CD14-positive monocyte (primary cell): ENCODE results near the gene MYO5B. TPM values are rescaled to one million over a fixed set of nuclear protein-coding genes. Genes with fewer than 3 reads are reported as not detected.

Experiments
- DNase-seq, 3 donors: peaks; one replicate each; pipeline ENCODE4 v3.0.0-alpha.2; 2011 to 2022
- H2AFZ ChIP-seq: 2 replicates; pipeline ENCODE4 v1.6.0; 2012; ENCODE audit warnings: mild to moderate bottlenecking, low read depth, low read length, inconsistent platforms; ENCODE audit not compliant: insufficient read depth, poor library complexity, severe bottlenecking
- H3K27ac ChIP-seq, 2 donors: 1 replicate in 1 of 2; 2 replicates in 1 of 2; pipeline ENCODE4 v1.5.1; 2012 to 2013; ENCODE audit warnings: low read length in 2 of 2, control low read depth in 1 of 2, inconsistent platforms in 1 of 2, low read depth in 1 of 2, mild to moderate bottlenecking in 1 of 2
- H3K27me3 ChIP-seq, 2 donors: one replicate each; pipeline versions ENCODE4 v1.6.0 to v1.6.1; 2011 to 2013; ENCODE audit warnings: low read length in 2 of 2; ENCODE audit not compliant: control insufficient read depth in 2 of 2, insufficient read depth in 2 of 2
- H3K36me3 ChIP-seq, 2 donors: replicated peaks in 1 of 2; 1 replicate in 1 of 2; 2 replicates in 1 of 2; pipeline versions ENCODE4 v1.5.1 to v1.6.1; 2012 to 2013; ENCODE audit warnings: low read length in 2 of 2, control low read depth in 1 of 2, inconsistent platforms in 1 of 2, mild to moderate bottlenecking in 1 of 2; ENCODE audit not compliant: insufficient read depth in 2 of 2, control insufficient read depth in 1 of 2
- H3K4me1 ChIP-seq, 2 donors: 1 replicate in 1 of 2; 2 replicates in 1 of 2; pipeline versions ENCODE4 v1.5.1 to v1.6.1; 2012 to 2013; ENCODE audit warnings: low read length in 2 of 2, control low read depth in 1 of 2, inconsistent platforms in 1 of 2, mild to moderate bottlenecking in 1 of 2, moderate library complexity in 1 of 2; ENCODE audit not compliant: insufficient read depth in 2 of 2, control insufficient read depth in 1 of 2
- H3K4me2 ChIP-seq: replicated peaks from 2 replicates; pipeline ENCODE3; 2012; ENCODE audit warnings: low read length, moderate library complexity, mild to moderate bottlenecking; ENCODE audit not compliant: poor library complexity, severe bottlenecking; ENCODE audit errors: extremely low read depth
- H3K4me3 ChIP-seq, 3 experiments: fragments of 200-600 bp in 1 of 3; sonication (generic) in 1 of 3; replicated peaks in 1 of 3; 1 replicate in 2 of 3; 2 replicates in 1 of 3; pipeline ENCODE4 v1.5.1; 2011 to 2013; ENCODE audit warnings: low read length in 3 of 3, mild to moderate bottlenecking in 3 of 3, control low read depth in 2 of 3, low read depth in 2 of 3, inconsistent platforms in 1 of 3, moderate library complexity in 1 of 3
- H3K79me2 ChIP-seq: 2 replicates; pipeline ENCODE4 v1.6.0; 2012; ENCODE audit warnings: mild to moderate bottlenecking, control low read depth, inconsistent platforms, low read length, moderate library complexity; ENCODE audit not compliant: insufficient read depth
- H3K9ac ChIP-seq: 2 replicates; pipeline ENCODE4 v1.6.0; 2017; ENCODE audit warnings: low read length, mild to moderate bottlenecking; ENCODE audit not compliant: insufficient read depth, poor library complexity, severe bottlenecking
- H3K9me3 ChIP-seq, 2 donors: replicated peaks in 1 of 2; 1 replicate in 1 of 2; 2 replicates in 1 of 2; pipeline versions ENCODE4 v1.5.1 to v1.6.1; 2012 to 2013; ENCODE audit warnings: low read length in 2 of 2, control low read depth in 1 of 2; ENCODE audit not compliant: control insufficient read depth in 1 of 2, insufficient read depth in 1 of 2
- H4K20me1 ChIP-seq: 2 replicates; pipeline ENCODE4 v1.6.0; 2012; ENCODE audit warnings: mild to moderate bottlenecking, low read length, control low read depth, moderate library complexity; ENCODE audit not compliant: insufficient read depth
- H3K27ac Mint-ChIP-seq, 7 donors: one replicate each; pipeline ENCODE4 v1.8.0; 2020; ENCODE audit warnings: mild to moderate bottlenecking in 7 of 7, mixed read lengths in 7 of 7, moderate library complexity in 6 of 7, inconsistent platforms in 2 of 7
- H3K27me3 Mint-ChIP-seq, 3 donors: one replicate each; pipeline ENCODE4 v1.8.0; 2021 to 2022; ENCODE audit warnings: low read depth in 3 of 3, mild to moderate bottlenecking in 3 of 3, mixed read lengths in 3 of 3, moderate library complexity in 3 of 3, inconsistent platforms in 1 of 3
- H3K36me3 Mint-ChIP-seq, 2 donors: one replicate each; pipeline ENCODE4 v1.8.0; 2020; ENCODE audit warnings: mixed read lengths in 2 of 2, inconsistent platforms in 1 of 2, mild to moderate bottlenecking in 1 of 2
- H3K4me1 Mint-ChIP-seq: one replicate; pipeline ENCODE4 v1.8.0; 2020; ENCODE audit warnings: mild to moderate bottlenecking, mixed read lengths
- H3K4me3 Mint-ChIP-seq, 2 donors: one replicate each; pipeline ENCODE4 v1.8.0; 2020; ENCODE audit warnings: mild to moderate bottlenecking in 2 of 2, mixed read lengths in 2 of 2, moderate library complexity in 1 of 2
- H3K9me3 Mint-ChIP-seq, 7 donors: one replicate each; pipeline ENCODE4 v1.8.0; 2020 to 2022; ENCODE audit warnings: mixed read lengths in 7 of 7, mild to moderate bottlenecking in 6 of 7, moderate library complexity in 6 of 7, inconsistent platforms in 2 of 7
- WGBS: methylation state at CpG from one replicate; pipeline ENCODE4 v1.1.5; 2013; ENCODE audit warnings: missing lambda C conversion rate; ENCODE audit not compliant: insufficient coverage; 5-methylcytosine and 5-hydroxymethylcytosine counted together
- intact Hi-C, 2 donors: fragments of 100-400 bp; cut with micrococcal nuclease; formaldehyde crosslinking; loops; one replicate each; pipeline versions ENCODE4 v1.15.0 to v1.15.1; 2023
- polyA plus RNA-seq, 3 donors: library from polyadenylated mRNA; depleted of rRNA in 1 of 3; unstranded in 2 of 3; stranded (reverse) in 1 of 3; fragments of 300-500 nt in 2 of 3; fragments of >200 nt in 1 of 3; fragmentation: Illumina TruSeq in 2 of 3; gene quantifications; 1 replicate in 2 of 3; 2 replicates in 1 of 3; pipeline ENCODE4 v1.2.3, GENCODE V29; 2012 to 2021
- TF ChIP-seq, protein P1 (sequence below): fragments of 200-600 bp; IDR thresholded peaks from one replicate; pipeline ENCODE4 v1.8.0; 2022; ENCODE audit warnings: antibody characterized with exemption, mild to moderate bottlenecking

MYO5B gene
- polyA plus RNA-seq, 3 donors, result 0.04 TPM; not detected in 2

DNA sequence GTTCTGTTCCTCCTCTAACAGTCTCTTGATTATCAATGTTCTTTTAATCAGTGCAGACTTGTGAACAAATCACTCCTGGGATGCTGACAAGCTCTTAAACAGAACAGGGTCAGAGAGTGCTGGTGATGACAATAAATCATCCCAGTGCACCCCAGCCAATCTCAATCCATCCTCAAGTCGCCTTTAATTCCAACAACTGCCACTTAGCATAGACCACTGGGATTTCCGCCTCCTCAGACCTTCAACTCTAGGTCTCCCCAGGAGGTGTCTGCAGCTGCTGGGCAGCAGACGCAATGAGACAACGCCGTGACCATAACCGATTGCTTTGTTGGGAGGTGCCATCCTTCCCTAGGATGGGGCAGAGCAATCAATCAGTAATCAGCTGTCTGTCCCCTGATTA, 197.4 kb downstream of the MYO5B start:
- WGBS, result 81% methylated on average over 6 of the region's 6 CpGs
- no peaks in the 10 kb centered on the region for H3K36me3 ChIP-seq
- H3K4me3 Mint-ChIP-seq, result no peak overlapping the region
- H3K79me2 ChIP-seq, result no peaks in the 10 kb centered on the region
- H3K9ac ChIP-seq, result no peak overlapping the region
- H3K4me1 Mint-ChIP-seq, result no peaks in the 10 kb centered on the region
- H3K4me1 ChIP-seq, result no peaks in the 10 kb centered on the region
- no peak overlapping the region for H3K4me3 ChIP-seq
- H3K4me2 ChIP-seq, result no peak overlapping the region
- no peak overlapping the region for H2AFZ ChIP-seq
- no peaks in the 10 kb centered on the region for H3K36me3 Mint-ChIP-seq
- H3K9me3 ChIP-seq, result no peaks in the 10 kb centered on the region
- H3K27me3 ChIP-seq, result no peaks in the 10 kb centered on the region
- no peak overlapping the region for H3K27ac ChIP-seq
- peaks cover 0 to 8% (median 2%) of the 10 kb centered on the region in 7 donors for H3K9me3 Mint-ChIP-seq
- H3K27ac Mint-ChIP-seq, result no peak overlapping the region
- DNase-seq, result no peak
- TF ChIP-seq, protein P1, sequence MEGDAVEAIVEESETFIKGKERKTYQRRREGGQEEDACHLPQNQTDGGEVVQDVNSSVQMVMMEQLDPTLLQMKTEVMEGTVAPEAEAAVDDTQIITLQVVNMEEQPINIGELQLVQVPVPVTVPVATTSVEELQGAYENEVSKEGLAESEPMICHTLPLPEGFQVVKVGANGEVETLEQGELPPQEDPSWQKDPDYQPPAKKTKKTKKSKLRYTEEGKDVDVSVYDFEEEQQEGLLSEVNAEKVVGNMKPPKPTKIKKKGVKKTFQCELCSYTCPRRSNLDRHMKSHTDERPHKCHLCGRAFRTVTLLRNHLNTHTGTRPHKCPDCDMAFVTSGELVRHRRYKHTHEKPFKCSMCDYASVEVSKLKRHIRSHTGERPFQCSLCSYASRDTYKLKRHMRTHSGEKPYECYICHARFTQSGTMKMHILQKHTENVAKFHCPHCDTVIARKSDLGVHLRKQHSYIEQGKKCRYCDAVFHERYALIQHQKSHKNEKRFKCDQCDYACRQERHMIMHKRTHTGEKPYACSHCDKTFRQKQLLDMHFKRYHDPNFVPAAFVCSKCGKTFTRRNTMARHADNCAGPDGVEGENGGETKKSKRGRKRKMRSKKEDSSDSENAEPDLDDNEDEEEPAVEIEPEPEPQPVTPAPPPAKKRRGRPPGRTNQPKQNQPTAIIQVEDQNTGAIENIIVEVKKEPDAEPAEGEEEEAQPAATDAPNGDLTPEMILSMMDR, result no peak
- intact Hi-C loops, result no loop called here
- H4K20me1 ChIP-seq, result no peaks in the 10 kb centered on the region
- peaks cover 2 to 3% (median 2%) of the 10 kb centered on the region in 3 donors for H3K27me3 Mint-ChIP-seq

DNA sequence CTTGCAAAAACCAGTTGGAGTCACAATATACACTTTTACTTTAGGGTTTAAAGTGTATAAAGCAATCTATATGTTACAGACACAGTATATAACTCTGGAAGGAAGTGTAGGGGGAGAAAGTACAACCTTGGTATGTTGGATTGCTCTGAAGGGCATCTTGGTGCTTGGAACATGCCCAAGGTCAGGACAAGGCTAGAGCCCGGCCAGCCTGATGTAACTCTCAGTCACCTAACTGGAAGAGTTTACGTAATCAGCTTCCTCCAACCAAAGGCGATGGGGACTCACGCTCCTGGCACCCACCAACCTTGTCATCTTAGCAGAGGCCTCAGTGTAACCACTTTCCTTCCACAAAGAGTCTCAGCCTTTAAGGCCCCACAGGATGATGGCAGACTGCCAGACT, 200.5 kb downstream of the MYO5B start:
- Histone ChIP-seq H3K4me1 (no peaks in the 10 kb centered on the region), H3K36me3 (no peaks in the 10 kb centered on the region), H2AFZ (no peak overlapping the region), H3K79me2 (no peaks in the 10 kb centered on the region), H3K27ac (no peak overlapping the region), H3K4me2 (no peak overlapping the region), H3K9me3 (no peaks in the 10 kb centered on the region), H4K20me1 (no peaks in the 10 kb centered on the region), H3K9ac (no peak overlapping the region), H3K4me3 (no peak overlapping the region), H3K27me3 (no peaks in the 10 kb centered on the region)
- H3K36me3 Mint-ChIP-seq, result no peaks in the 10 kb centered on the region
- H3K4me1 Mint-ChIP-seq, result no peaks in the 10 kb centered on the region
- no peak overlapping the region for H3K27ac Mint-ChIP-seq
- peaks cover 0 to 4% (median 2%) of the 10 kb centered on the region in 3 donors for H3K27me3 Mint-ChIP-seq
- H3K4me3 Mint-ChIP-seq, result no peak overlapping the region
- intact Hi-C loops, result no loop called here
- WGBS, result 64% methylated on average over 2 of the region's 4 CpGs
- TF ChIP-seq, protein P1, result no peak
- DNase-seq, result no peak
- H3K9me3 Mint-ChIP-seq, result peaks cover 0 to 11% (median 2%) of the 10 kb centered on the region in 7 donors
